GM12864 (cell line): ENCODE data around the gene PEX11B.

Source experiments
- DNase-seq: peaks from one replicate; pipeline ENCODE4 v3.0.0-alpha.2; 2011; ENCODE audit warnings: low read depth
- H3K4me3 ChIP-seq: 2 replicates; pipeline ENCODE4 v1.5.1; 2011; ENCODE audit warnings: mild to moderate bottlenecking, low read depth, low read length, control low read depth
- TF ChIP-seq, protein P1 (sequence below): IDR thresholded peaks from 2 replicates; pipeline ENCODE4 v1.5.1; 2011; ENCODE audit warnings: low read depth, mild to moderate bottlenecking, moderate library complexity, low read length, control low read depth, inconsistent platforms; ENCODE audit errors: missing control alignments

The PEX11B gene

DNA sequence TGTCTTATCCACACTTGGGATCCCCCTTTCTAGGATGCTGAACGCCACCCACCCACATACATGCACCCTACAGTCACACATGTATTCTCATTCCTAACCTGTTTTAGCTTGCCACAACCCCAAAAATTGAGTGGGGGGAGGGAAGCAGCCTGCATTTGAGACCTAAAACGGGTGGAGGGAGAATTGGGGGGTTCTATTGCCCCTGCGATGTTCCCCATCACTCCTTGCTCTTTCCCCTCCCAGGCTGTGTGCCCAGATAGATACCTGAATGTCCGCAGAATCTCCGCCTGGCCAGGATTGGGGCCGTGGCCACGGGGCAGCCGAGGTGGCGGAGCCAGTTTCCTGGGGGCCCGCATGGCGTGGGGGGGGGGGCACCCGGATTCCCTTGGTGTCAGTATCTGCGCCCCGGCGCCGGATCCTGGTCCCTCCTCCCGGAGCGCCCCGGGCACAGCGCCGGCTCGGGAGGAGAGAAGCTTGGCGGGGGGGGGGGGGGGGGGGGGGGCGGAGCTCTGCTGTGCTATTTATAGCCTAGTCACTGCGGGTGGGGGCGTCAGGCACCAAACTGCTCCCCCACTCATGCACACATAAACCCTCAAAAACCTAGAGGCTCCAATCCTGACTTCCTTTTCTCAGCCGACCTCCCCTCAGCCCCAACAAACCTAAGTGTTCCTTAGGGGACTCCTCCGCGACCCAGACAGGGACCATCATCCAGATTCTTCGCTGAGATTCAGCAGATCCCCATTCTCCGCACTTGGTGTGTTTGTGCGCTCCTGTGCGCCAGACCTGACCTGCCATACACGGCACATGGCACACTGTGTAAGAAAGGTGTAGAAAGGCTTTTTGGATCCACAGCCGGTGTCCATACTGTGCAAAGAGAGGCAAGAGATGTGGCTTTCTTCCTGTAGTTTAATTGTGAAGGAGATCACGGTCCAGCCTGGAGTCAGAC is 43.9 kb upstream of the PEX11B start:
- DNase-seq = no peak
- H3K4me3 ChIP-seq = peak overlapping the region; percentile 65
- TF ChIP-seq, protein P1, sequence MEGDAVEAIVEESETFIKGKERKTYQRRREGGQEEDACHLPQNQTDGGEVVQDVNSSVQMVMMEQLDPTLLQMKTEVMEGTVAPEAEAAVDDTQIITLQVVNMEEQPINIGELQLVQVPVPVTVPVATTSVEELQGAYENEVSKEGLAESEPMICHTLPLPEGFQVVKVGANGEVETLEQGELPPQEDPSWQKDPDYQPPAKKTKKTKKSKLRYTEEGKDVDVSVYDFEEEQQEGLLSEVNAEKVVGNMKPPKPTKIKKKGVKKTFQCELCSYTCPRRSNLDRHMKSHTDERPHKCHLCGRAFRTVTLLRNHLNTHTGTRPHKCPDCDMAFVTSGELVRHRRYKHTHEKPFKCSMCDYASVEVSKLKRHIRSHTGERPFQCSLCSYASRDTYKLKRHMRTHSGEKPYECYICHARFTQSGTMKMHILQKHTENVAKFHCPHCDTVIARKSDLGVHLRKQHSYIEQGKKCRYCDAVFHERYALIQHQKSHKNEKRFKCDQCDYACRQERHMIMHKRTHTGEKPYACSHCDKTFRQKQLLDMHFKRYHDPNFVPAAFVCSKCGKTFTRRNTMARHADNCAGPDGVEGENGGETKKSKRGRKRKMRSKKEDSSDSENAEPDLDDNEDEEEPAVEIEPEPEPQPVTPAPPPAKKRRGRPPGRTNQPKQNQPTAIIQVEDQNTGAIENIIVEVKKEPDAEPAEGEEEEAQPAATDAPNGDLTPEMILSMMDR = no peak

DNA sequence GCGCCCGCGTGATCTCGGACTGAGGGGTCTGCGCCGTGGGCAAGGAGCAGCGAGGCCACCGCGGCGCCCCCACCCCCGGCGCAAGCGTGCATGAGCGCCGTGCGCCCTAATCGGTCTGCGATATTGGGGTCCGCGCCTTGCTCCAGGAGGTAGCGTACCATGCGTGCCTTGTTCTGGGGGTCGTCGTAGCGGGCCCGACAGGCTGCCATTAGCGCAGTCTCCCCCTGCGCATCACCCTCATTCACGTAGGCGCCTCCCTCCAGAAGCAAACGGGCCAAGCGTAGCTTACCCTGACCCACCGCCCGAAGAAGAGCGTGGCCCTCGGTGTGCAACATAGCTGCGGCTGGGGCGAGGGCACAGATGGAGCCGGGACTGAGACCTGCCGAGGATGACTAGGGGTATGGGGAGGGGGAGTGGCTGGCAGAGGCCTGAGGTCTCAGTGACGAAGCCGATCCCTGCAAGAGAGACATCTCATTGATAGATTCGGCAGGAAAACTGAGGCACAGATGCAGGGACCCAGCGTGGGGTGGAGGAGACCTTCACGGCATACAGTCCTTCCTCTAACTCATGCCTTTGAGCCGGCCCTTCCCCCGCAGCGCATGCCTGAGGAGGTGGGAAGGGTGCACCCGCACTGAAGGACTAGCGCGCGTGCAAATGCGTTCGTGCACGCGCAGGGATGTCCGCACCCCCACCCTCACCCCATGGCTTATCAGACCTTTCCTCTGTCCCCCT is 43.1 kb upstream of the PEX11B start:
- DNase-seq = no peak
- TF ChIP-seq, protein P1 = no peak
- peak overlapping the region; percentile 65 for H3K4me3 ChIP-seq

DNA sequence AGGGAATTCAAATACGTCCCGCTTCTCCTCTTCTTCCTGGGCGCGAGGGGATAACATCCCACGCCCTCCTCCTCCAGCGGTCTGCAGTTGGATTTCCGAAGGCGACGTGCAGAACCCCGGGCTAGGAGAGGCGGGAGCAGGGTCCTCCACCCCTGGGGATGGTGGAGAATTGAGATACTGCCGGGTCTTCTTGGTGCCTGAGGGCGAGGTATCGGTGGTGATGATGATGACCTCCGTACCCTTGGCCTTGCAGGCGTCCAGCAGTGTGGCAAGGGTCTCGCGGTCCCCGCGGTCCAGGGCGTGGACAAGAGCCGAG is 42.5 kb upstream of the PEX11B start:
- no peak for DNase-seq
- TF ChIP-seq, protein P1 = no peak
- peak overlapping the region; percentile 65 for H3K4me3 ChIP-seq

DNA sequence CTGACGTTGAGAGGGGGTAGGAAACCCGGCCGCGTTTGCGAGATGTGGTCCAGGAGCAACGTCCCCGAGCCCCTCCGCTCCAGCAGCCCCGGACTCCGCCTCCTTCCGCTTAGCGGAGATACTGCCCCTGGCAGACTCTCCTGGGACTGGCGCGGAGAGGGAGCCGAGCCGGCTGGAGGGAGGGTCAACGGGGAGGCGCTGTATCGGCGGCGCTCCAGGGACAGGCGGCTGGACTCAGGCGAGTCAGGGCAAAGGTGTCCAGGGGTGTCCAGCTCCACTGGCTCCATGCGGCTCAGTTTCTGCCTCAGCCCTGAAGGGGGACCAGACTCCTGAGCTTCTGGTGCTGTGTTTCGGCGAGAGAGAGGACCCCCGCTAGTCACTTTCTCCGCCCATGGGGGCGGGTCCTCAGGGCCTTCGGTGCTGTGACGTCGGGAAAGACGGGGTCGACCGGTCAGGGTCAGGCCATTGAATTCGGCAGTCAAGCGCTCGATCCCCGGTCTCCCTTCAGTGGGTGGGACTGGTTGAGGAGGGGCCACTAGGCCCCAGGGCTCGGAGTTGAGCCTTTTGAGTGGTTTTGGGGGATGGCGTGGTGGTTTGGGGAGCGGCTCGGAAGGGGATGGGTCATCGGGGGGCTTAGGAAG is 42.1 kb upstream of the PEX11B start:
- peak overlapping the region; percentile 65 for H3K4me3 ChIP-seq
- TF ChIP-seq, protein P1 = peak; percentile 4
- DNase-seq = no peak

DNA sequence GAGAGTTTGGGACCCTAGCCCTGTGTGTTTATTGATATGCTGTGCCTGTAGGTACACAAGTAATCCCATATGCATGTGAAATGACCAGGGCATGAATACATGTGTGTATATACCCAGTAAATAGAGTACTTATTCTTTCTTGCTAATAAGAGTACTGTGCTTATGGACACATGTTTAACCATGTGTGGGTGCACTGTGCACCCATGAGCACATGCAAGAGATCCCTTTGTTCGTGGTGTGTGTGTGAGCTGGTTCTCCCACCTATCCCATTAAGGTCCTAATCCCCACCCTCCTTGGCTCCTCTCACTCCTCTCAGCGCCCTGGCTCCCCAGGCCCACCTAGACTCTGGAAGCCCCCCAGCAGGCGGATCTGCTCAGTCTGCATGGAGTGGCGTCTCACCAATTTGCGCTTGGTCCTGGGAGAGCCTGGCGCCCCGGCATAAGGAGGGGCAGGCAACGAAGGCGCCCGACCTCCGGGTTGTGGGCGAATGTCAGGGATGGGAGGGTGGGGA is 41.5 kb upstream of the PEX11B start:
- no peak overlapping the region for H3K4me3 ChIP-seq
- TF ChIP-seq, protein P1 = no peak
- no peak for DNase-seq

DNA sequence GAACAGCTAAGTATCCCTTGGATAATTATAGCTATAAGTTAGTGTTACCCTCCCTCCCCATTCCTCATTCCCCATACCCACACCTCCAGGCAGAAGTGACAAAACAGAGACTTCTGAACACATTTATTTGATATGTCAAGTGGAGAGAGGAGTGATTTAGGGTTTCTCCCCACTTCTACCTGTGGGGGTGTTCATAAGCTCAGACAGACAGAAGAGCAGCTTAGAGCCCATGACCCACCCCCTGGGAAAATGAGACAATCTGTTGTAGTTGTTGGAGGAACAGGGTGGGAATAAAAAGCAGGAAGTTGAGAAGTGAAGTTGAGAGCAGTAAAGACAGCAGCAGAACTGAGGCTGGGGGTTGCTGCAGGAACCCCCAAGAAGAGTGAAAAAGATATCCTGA is 40.8 kb upstream of the PEX11B start:
- H3K4me3 ChIP-seq = no peak overlapping the region
- DNase-seq = no peak
- TF ChIP-seq, protein P1 = no peak
